ENCODE results near the gene CD79A.
"Not testable (repeated sequence)": the region's sequence is repeated elsewhere in the genome, so short reads cannot be mapped to it uniquely, and the experiment has no call there.

The CD79A gene

DNA sequence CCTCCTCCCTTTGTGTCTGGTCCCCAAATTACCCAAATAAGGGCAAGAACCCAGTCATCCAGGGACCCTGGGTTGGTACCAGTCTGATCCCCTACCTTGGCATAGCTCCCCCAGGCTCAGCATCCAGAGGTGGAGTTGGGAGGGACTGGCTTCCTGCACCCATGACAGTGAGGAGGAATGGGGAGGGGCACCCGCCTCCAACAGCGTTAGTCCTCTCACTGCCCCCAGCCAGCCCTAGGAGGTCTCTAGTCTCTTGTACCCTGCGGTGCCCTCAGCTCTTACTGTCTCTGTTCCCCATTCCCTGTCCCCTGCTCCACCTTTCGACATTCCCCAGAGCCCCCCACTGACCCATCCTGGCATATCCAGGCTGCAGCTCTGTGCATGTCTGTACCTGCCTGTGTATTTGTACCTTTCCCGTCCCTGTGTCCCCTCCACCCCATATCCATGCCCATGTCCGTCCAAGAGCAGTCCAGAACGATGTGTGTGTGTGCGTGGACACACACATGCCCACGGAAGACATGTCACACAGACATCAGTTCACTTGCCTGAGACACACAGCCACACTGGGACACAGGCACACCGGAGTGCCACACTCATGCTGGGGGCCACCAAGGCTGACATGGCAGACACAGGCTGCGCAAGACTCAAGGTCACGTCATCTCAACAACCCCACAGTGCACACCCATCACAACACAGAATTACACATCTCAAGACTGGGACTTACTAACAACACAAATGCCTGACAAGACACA lies 33.3 kb downstream of the CD79A start:
- no peak overlapping the region for H3K4me3 ChIP-seq (ENCODE audit: control insufficient read depth, low read depth, low read length)
- no peak for DNase-seq (ENCODE audit: low read depth)
- TF ChIP-seq, protein P1, sequence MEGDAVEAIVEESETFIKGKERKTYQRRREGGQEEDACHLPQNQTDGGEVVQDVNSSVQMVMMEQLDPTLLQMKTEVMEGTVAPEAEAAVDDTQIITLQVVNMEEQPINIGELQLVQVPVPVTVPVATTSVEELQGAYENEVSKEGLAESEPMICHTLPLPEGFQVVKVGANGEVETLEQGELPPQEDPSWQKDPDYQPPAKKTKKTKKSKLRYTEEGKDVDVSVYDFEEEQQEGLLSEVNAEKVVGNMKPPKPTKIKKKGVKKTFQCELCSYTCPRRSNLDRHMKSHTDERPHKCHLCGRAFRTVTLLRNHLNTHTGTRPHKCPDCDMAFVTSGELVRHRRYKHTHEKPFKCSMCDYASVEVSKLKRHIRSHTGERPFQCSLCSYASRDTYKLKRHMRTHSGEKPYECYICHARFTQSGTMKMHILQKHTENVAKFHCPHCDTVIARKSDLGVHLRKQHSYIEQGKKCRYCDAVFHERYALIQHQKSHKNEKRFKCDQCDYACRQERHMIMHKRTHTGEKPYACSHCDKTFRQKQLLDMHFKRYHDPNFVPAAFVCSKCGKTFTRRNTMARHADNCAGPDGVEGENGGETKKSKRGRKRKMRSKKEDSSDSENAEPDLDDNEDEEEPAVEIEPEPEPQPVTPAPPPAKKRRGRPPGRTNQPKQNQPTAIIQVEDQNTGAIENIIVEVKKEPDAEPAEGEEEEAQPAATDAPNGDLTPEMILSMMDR (conservative IDR thresholded peaks at IDR 0.05; ENCODE audit: control insufficient read depth, insufficient read depth, low read depth, low read length): no peak

GRCh38 chr19:41910992-41911888 lies 34.2 kb downstream of the CD79A start:
- TF ChIP-seq, protein P1 (conservative IDR thresholded peaks at IDR 0.05; ENCODE audit: control insufficient read depth, insufficient read depth, low read depth, low read length): no peak
- no peak overlapping the region for H3K4me3 ChIP-seq (ENCODE audit: control insufficient read depth, low read depth, low read length)
- DNase-seq (ENCODE audit: low read depth): no peak

- TF ChIP-seq, protein P1 (conservative IDR thresholded peaks at IDR 0.05; ENCODE audit: control insufficient read depth, insufficient read depth, low read depth, low read length): no peak
- DNase-seq (ENCODE audit: low read depth): no peak
- H3K4me3 ChIP-seq (ENCODE audit: control insufficient read depth, low read depth, low read length): no peak overlapping the region
Observed at GRCh38 chr19:41911889-41912731, 35.0 kb downstream of the CD79A start.

DNA sequence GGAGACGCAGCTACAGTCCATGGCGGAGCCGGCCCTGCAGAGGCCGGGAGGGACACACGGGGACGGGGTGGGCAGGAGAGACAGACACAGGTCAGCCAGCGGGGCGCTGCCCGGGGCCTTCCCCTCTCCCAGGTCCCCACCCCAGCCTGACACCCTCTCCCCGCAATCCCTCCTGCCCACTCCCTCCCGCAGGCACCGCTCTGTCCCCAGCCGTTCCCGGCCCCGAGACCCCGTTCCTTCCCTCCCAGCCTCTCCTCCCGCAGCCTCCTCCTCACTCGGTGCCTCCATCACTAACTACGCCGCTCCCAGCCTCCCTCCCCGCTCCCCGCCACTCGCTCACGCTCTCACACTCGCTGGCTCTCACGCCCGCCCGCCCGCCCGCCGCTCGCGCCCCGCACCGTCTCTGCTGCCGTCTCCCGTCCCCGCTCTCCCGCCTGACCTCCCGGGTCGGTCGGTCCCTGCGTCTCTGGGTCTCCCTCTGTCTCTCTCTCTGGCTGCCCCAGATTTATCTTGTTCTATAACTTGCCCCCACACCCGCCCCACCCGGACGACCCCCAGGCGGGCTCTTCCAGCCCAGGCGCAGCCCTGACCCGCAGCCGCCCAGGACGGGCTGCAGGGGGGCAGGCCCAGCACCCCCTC lies 35.9 kb downstream of the CD79A start:
- H3K4me3 ChIP-seq (ENCODE audit: control insufficient read depth, low read depth, low read length): no peak overlapping the region
- TF ChIP-seq, protein P1 (conservative IDR thresholded peaks at IDR 0.05; ENCODE audit: control insufficient read depth, insufficient read depth, low read depth, low read length): no peak
- no peak for DNase-seq (ENCODE audit: low read depth)

DNA sequence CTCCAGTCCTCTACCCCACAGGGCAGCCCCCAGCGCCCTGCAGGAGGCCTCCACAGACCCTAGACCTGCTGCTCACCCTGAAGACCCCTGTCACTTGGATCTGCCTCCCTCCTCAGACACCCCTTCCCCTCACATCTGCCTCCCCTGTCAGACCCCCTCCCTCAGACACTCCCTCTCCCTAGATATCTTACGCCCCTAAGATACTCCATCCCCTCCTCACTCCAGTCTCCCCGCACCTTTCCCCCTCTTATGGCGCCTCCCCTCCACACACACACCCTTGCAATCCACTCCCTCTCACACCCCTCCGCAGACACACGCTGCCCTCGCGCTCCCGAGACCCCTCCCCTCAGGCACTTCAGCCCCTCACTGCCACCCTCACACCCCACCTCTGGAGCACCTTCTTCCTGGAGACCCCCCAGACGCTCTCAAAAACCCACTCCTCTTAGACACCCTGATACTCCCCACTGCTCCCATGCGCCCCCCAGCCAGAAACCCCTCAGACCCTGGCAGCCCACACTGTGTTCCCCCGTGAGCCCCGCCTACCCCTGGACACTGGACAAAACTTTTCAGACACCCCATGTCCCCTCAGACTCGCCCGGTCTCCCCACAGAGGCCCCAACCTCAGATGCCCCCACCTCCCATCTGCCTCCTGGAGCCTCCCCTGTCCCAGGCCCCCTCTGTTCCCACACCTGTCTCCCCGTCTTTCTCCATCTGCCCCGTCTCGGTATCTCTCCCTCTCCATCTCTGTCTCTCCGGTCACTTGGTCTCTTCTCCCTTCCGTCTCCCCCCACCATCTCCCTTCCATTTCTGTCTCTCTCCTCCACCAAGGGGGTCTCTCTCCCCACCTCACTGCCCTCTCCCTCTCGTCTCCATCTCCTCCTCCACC lies 36.7 kb downstream of the CD79A start:
- DNase-seq (ENCODE audit: low read depth): no peak
- H3K4me3 ChIP-seq (ENCODE audit: control insufficient read depth, low read depth, low read length): no peak overlapping the region
- TF ChIP-seq, protein P1 (conservative IDR thresholded peaks at IDR 0.05; ENCODE audit: control insufficient read depth, insufficient read depth, low read depth, low read length): no peak

GRCh38 chr19:41914424-41914834 lies 37.4 kb downstream of the CD79A start:
- DNase-seq (ENCODE audit: low read depth); H3K4me3 ChIP-seq (ENCODE audit: control insufficient read depth, low read depth, low read length): not testable (repeated sequence)

Data from fibroblast of mammary gland (primary cell).